GM12873 (cell line): Measurements from ENCODE around the gene PUS7.

Experiments
- CTCF ChIP-seq: IDR thresholded peaks from 2 replicates; pipeline ENCODE4 v1.5.1; 2012; ENCODE audit warnings: low read depth, mild to moderate bottlenecking, moderate library complexity, low read length, control low read depth; ENCODE audit not compliant: insufficient read depth; ENCODE audit errors: missing control alignments

Gene PUS7

GRCh38 chr7:105487579-105488571 lies 34.2 kb downstream of the PUS7 start:
- TF ChIP-seq CTCF = peak; percentile 44

GRCh38 chr7:105480931-105481330 lies 41.1 kb downstream of the PUS7 start:
- TF ChIP-seq CTCF = no peak

- TF ChIP-seq CTCF = no peak
Measured at GRCh38 chr7:105478606-105479005, 43.5 kb downstream of the PUS7 start.

- TF ChIP-seq CTCF = no peak
Measured at GRCh38 chr7:105477908-105478307, 44.2 kb downstream of the PUS7 start.

- TF ChIP-seq CTCF = no peak
Measured at GRCh38 chr7:105474045-105474444, 48.0 kb downstream of the PUS7 start.

GRCh38 chr7:105473163-105473562 lies 48.9 kb downstream of the PUS7 start:
- no peak for TF ChIP-seq CTCF

- no peak for TF ChIP-seq CTCF
Measured at GRCh38 chr7:105470846-105471245, 51.2 kb downstream of the PUS7 start.
